Measurements from ENCODE around the gene HDAC5. TPM values are rescaled to one million over a fixed set of nuclear protein-coding genes. Genes with fewer than 3 reads are reported as not detected.

Gene HDAC5
- polyA plus RNA-seq, 1 of the 3 experiments (the other 2 are of a cell fraction): 19.0 TPM

- peaks cover 36 to 51% of the 10 kb centered on the region in 2 experiments for H3K4me1 ChIP-seq (ENCODE audit: control insufficient read depth in 1 of 2, insufficient read depth in 2 of 2, low read depth in 1 of 2, low read length in 1 of 2)
- no peaks in the 10 kb centered on the region for H3K9me2 ChIP-seq
- H3F3A ChIP-seq (replicated peaks; ENCODE audit: insufficient read depth): peaks cover 21% of the 10 kb centered on the region
- CTCF ChIA-PET: interaction anchor here (0.7 to 3.3 kb wide), 9 partner anchors 8 to 220 kb away, joined by 3 to 15 read pairs (median 5); partner anchors contain the start of gene HDAC5
- no peaks in the 10 kb centered on the region for H3K27me3 ChIP-seq (ENCODE audit: insufficient read depth)
- H3K4me2 ChIP-seq: peak overlapping the region; percentile 83
- H2AFZ ChIP-seq (ENCODE audit: low read depth): no peak overlapping the region
- H3K79me2 ChIP-seq (ENCODE audit: insufficient read depth): peaks cover 40% of the 10 kb centered on the region
- DNase-seq: peak; percentile 96
- 10% methylated on average over 18 of the region's 28 CpGs for WGBS (ENCODE audit: low lambda C conversion rate)
- peak overlapping the region; percentile 54 for H3K9ac ChIP-seq
- H3K27ac ChIP-seq (ENCODE audit: low read depth in 2 of 2, low read length in 1 of 2): peak overlapping the region; percentile 86 to 97
- H4K20me1 ChIP-seq (ENCODE audit: insufficient read depth): peaks cover 3% of the 10 kb centered on the region
- H3K4me3 ChIP-seq (ENCODE audit: low read depth in 2 of 2, low read length in 1 of 2): peak overlapping the region; percentile 39 to 59
- H3K36me3 ChIP-seq (replicated peaks in 1 of 2; ENCODE audit: control insufficient read depth in 1 of 2, insufficient read depth in 2 of 2, low read length in 1 of 2): peaks cover 3% of the 10 kb centered on the region in 2 experiments
- POLR2A ChIA-PET: interaction anchor here (1.0 to 1.1 kb wide), 2 partner anchors 10 to 42 kb away, joined by 3 to 7 read pairs; no protein-coding TSS in a partner anchor
- H3K9me3 ChIP-seq: no peaks in the 10 kb centered on the region
- TF ChIP-seq MXI1 (IDR thresholded peaks at IDR 0.05; ENCODE audit: low read depth, low read length): peak; percentile 85
- TF ChIP-seq, protein P1, sequence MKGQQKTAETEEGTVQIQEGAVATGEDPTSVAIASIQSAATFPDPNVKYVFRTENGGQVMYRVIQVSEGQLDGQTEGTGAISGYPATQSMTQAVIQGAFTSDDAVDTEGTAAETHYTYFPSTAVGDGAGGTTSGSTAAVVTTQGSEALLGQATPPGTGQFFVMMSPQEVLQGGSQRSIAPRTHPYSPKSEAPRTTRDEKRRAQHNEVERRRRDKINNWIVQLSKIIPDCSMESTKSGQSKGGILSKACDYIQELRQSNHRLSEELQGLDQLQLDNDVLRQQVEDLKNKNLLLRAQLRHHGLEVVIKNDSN (IDR thresholded peaks at IDR 0.05; ENCODE audit: borderline replicate concordance, low read depth): no peak; the same call in 1 of the 2 replicates
- no peak for TF ChIP-seq GABPA (IDR thresholded peaks at IDR 0.05; ENCODE audit: low read depth)
- TF ChIP-seq TCF12 (IDR thresholded peaks at IDR 0.05): peak; percentile 86
- no peak; the same call in 1 of the 2 replicates for TF ChIP-seq JUND (IDR thresholded peaks at IDR 0.05)
- 0 out of 2 replicates have a peak, but pooled peaks have one; percentile 8 for TF ChIP-seq FOXM1 (IDR thresholded peaks at IDR 0.05; ENCODE audit: low read depth)
- TF ChIP-seq NRF1 (IDR thresholded peaks at IDR 0.05; ENCODE audit: low read depth, low read length): peak; percentile 72
- peak; percentile 31; the same call in 1 of the 2 replicates for TF ChIP-seq FOSL2 (IDR thresholded peaks at IDR 0.05; ENCODE audit: borderline replicate concordance, low read depth)
- TF ChIP-seq YY1 (IDR thresholded peaks at IDR 0.05; ENCODE audit: low read depth): 0 out of 2 replicates have a peak, but pooled peaks have one; percentile 19
- no peak for TF ChIP-seq EZH2phosphoT487 (IDR thresholded peaks at IDR 0.05; ENCODE audit: borderline replicate concordance, low read depth)
- TF ChIP-seq PBX3 (IDR thresholded peaks at IDR 0.05): peak; percentile 57
- peak; percentile 97 for TF ChIP-seq CHD2 (IDR thresholded peaks at IDR 0.05; ENCODE audit: low read length, partially characterized antibody)
- 0 out of 2 replicates have a peak, but pooled peaks have one; percentile 58 for TF ChIP-seq TEAD4 (IDR thresholded peaks at IDR 0.05; ENCODE audit: borderline replicate concordance, insufficient read depth)
- TF ChIP-seq ZBTB33 (IDR thresholded peaks at IDR 0.05; ENCODE audit: borderline replicate concordance, low read depth): no peak
- TF ChIP-seq RCOR1 (IDR thresholded peaks at IDR 0.05; ENCODE audit: low read length): no peak
- peak; percentile 100 for TF ChIP-seq MEF2A (IDR thresholded peaks at IDR 0.05; ENCODE audit: borderline replicate concordance, low read depth)
- no peak for TF ChIP-seq USF2 (IDR thresholded peaks at IDR 0.05; ENCODE audit: borderline replicate concordance, low read depth, low read length)
- TF ChIP-seq CTCF (IDR thresholded peaks at IDR 0.05): no peak
- peak; percentile 51; the same call in 1 of the 2 replicates for TF ChIP-seq RXRA (IDR thresholded peaks at IDR 0.05; ENCODE audit: borderline replicate concordance, low read depth)
- TF ChIP-seq EP300 (IDR thresholded peaks at IDR 0.05; ENCODE audit: borderline replicate concordance in 1 of 2, low read depth in 1 of 2, low read length in 1 of 2): peak in 1 of 2 experiments; percentile 71; a peak in 2 of 4 replicates
- peak; percentile 56; the same call in 1 of the 2 replicates for TF ChIP-seq TAF1 (IDR thresholded peaks at IDR 0.05; ENCODE audit: borderline replicate concordance, low read depth, low read length)
- no peak for TF ChIP-seq RAD21 (IDR thresholded peaks at IDR 0.05; ENCODE audit: low read length)
- peak; percentile 90 for TF ChIP-seq SIN3A (IDR thresholded peaks at IDR 0.05; ENCODE audit: borderline replicate concordance, low read depth, low read length)
- no peak; the same call in 1 of the 2 replicates for TF ChIP-seq SMC3 (IDR thresholded peaks at IDR 0.05; ENCODE audit: low read depth, low read length)
- TF ChIP-seq POLR2AphosphoS5 (IDR thresholded peaks at IDR 0.05; ENCODE audit: low read depth, low read length): peak; percentile 86
- no peak for TF ChIP-seq RFX5 (IDR thresholded peaks at IDR 0.05; ENCODE audit: low read length)
- peak; percentile 98 for TF ChIP-seq NFIC (IDR thresholded peaks at IDR 0.05; ENCODE audit: borderline replicate concordance)
Observed at GRCh38 chr17:44110823-44111633, 12.4 kb downstream of the HDAC5 start.
